Erythroblast (primary cell): Measurements from ENCODE around the gene NTM.
"Not testable (repeated sequence)": the region's sequence is repeated elsewhere in the genome, so short reads cannot be mapped to it uniquely, and the experiment has no call there.

Experiments
- DNase-seq, 2 experiments: peaks; one replicate each; lab custom pipeline; 2025; lab: John Stamatoyannopoulos, UW
- GATA1 ChIP-seq: IDR thresholded peaks from 2 replicates; pipeline ENCODE4 v1.6.1; 2011; ENCODE audit warnings: low read depth, mild to moderate bottlenecking, control low read depth, low read length, moderate library complexity
- POLR2A ChIP-seq: IDR thresholded peaks from 2 replicates; pipeline ENCODE4 v1.6.1; 2011; ENCODE audit warnings: mild to moderate bottlenecking, low read length

NTM gene

GRCh38 chr11:131471976-131472375 is 101.6 kb downstream of the NTM start:
- no peak for DNase-seq
- no peak for TF ChIP-seq POLR2A
- TF ChIP-seq GATA1 = no peak

GRCh38 chr11:131474947-131475346 is 104.5 kb downstream of the NTM start:
- DNase-seq = no peak
- TF ChIP-seq POLR2A (no peak), GATA1 (no peak)

- DNase-seq = no peak
- TF ChIP-seq GATA1 (no peak), POLR2A (no peak)
Observed at GRCh38 chr11:131476266-131476665, 105.9 kb downstream of the NTM start.

- DNase-seq = no peak
- TF ChIP-seq GATA1 (no peak), POLR2A (no peak)
Observed at GRCh38 chr11:131478341-131478740, 107.9 kb downstream of the NTM start.

GRCh38 chr11:131481303-131481702 is 110.9 kb downstream of the NTM start:
- TF ChIP-seq POLR2A = no peak
- TF ChIP-seq GATA1 = no peak
- DNase-seq = no peak

- TF ChIP-seq GATA1 (no peak), POLR2A (no peak)
- DNase-seq = no peak
Observed at GRCh38 chr11:131481971-131482370, 111.6 kb downstream of the NTM start.

- TF ChIP-seq POLR2A (no peak), GATA1 (no peak)
- no peak for DNase-seq
Observed at GRCh38 chr11:131483453-131483852, 113.0 kb downstream of the NTM start.

- TF ChIP-seq POLR2A = no peak
- no peak for TF ChIP-seq GATA1
- no peak for DNase-seq
Observed at GRCh38 chr11:131483877-131484276, 113.5 kb downstream of the NTM start.

GRCh38 chr11:131486100-131486499 is 115.7 kb downstream of the NTM start:
- no peak for TF ChIP-seq POLR2A
- TF ChIP-seq GATA1 = no peak
- no peak for DNase-seq

GRCh38 chr11:131486937-131487635 is 116.7 kb downstream of the NTM start:
- no peak for TF ChIP-seq POLR2A
- TF ChIP-seq GATA1 = no peak
- no peak for DNase-seq

- DNase-seq = no peak
- TF ChIP-seq GATA1 (no peak), POLR2A (no peak)
Observed at GRCh38 chr11:131488238-131488637, 117.8 kb downstream of the NTM start.

GRCh38 chr11:131491503-131491902 is 121.1 kb downstream of the NTM start:
- TF ChIP-seq GATA1 (no peak), POLR2A (no peak)
- DNase-seq = no peak

- TF ChIP-seq GATA1 (no peak), POLR2A (no peak)
- DNase-seq = no peak
Observed at GRCh38 chr11:131495423-131495822, 125.0 kb downstream of the NTM start.

- not testable (repeated sequence) for DNase-seq
Observed at GRCh38 chr11:131497686-131498085, 127.3 kb downstream of the NTM start.

- TF ChIP-seq POLR2A (no peak), GATA1 (no peak)
- DNase-seq = no peak
Observed at GRCh38 chr11:131498631-131499160, 128.3 kb downstream of the NTM start.

GRCh38 chr11:131499199-131499598 is 128.8 kb downstream of the NTM start:
- no peak for DNase-seq
- TF ChIP-seq POLR2A (no peak), GATA1 (no peak)
